ENCODE measurements around the gene CRACR2B. TPM values are rescaled to one million over a fixed set of nuclear protein-coding genes. Genes with fewer than 3 reads are reported as not detected.

CRACR2B gene
- total RNA-seq, 2 donors from 2014 or later: 23.2 to 83.0 TPM

DNA sequence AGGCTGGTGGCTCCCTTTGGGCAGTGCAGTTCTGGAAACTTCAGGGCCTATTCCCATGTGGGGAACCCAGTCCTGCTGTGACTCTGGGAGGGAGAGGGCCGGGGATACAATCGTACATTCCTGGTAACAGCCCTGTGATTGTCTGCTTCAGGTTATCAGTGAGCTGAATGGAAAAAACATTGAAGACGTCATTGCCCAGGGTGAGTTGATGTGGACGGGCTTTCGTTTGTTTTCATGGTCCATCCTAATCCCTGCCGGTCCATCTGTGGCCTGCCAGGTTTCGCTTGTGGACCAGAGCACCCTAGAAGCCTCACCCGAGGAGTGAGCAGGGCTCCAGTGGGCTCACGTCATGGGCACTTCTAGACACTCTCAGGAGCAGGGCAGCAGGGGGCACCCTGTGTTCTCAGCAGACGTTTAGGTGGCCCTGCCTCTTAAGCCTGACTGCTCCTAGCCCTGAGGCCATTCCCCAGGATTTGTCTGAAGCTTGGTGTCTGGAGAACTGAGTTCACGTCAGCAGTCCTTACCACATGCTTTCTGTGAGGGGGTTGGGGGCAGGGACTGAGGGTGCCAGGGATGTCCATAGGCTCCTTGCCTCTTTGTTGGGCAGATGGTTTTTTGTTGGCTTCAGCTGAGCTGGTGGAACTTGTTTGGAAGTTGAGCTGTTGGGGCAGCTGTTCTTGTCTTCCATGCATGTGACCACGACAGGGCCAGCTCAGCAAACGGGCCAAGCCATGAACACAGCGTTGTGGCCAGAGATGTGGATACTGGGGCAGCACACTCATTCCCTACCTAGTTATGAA, 16.1 kb upstream of the CRACR2B start:
- TF ChIP-seq POLR2A (IDR thresholded peaks at IDR 0.05) (no peak), POLR2AphosphoS5 (IDR thresholded peaks at IDR 0.05) (no peak)
- TF ChIP-seq, protein P1, sequence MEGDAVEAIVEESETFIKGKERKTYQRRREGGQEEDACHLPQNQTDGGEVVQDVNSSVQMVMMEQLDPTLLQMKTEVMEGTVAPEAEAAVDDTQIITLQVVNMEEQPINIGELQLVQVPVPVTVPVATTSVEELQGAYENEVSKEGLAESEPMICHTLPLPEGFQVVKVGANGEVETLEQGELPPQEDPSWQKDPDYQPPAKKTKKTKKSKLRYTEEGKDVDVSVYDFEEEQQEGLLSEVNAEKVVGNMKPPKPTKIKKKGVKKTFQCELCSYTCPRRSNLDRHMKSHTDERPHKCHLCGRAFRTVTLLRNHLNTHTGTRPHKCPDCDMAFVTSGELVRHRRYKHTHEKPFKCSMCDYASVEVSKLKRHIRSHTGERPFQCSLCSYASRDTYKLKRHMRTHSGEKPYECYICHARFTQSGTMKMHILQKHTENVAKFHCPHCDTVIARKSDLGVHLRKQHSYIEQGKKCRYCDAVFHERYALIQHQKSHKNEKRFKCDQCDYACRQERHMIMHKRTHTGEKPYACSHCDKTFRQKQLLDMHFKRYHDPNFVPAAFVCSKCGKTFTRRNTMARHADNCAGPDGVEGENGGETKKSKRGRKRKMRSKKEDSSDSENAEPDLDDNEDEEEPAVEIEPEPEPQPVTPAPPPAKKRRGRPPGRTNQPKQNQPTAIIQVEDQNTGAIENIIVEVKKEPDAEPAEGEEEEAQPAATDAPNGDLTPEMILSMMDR (IDR thresholded peaks at IDR 0.05): no peak
- intact Hi-C loops (cut with DNase I): no loop called here
- no peak for DNase-seq (ENCODE audit: low spot score)
- Histone ChIP-seq H3K27me3 (replicated peaks; ENCODE audit: insufficient read depth) (no peaks in the 10 kb centered on the region), H3K4me1 (replicated peaks) (peaks cover 13% of the 10 kb centered on the region), H3K4me3 (no peak overlapping the region), H3K9me3 (no peaks in the 10 kb centered on the region), H3K36me3 (peaks cover 5 to 21% of the 10 kb centered on the region in 2 donors), H3K27ac (no peak overlapping the region)
- 62% methylated on average over 14 of the region's 14 CpGs for WGBS

- no peak for DNase-seq (ENCODE audit: low spot score)
- Histone ChIP-seq H3K27me3 (replicated peaks; ENCODE audit: insufficient read depth) (no peaks in the 10 kb centered on the region), H3K4me1 (replicated peaks) (peaks cover 13% of the 10 kb centered on the region), H3K36me3 (peaks cover 5 to 21% of the 10 kb centered on the region in 2 donors), H3K27ac (no peak overlapping the region), H3K9me3 (no peaks in the 10 kb centered on the region), H3K4me3 (no peak overlapping the region)
- WGBS: 95% methylated on average over 3 of the region's 3 CpGs
- intact Hi-C loops (cut with DNase I): no loop called here
- no peak for TF ChIP-seq POLR2A (IDR thresholded peaks at IDR 0.05)
- TF ChIP-seq, protein P1 (IDR thresholded peaks at IDR 0.05): no peak
- TF ChIP-seq POLR2AphosphoS5 (IDR thresholded peaks at IDR 0.05): no peak
These were observed 15.3 kb upstream of the CRACR2B start for GRCh38 chr11:812390-812789.

- H3K4me3 ChIP-seq: no peak overlapping the region
- no peaks in the 10 kb centered on the region for H3K27me3 ChIP-seq (replicated peaks; ENCODE audit: insufficient read depth)
- H3K27ac ChIP-seq: no peak overlapping the region
- no peaks in the 10 kb centered on the region for H3K9me3 ChIP-seq
- DNase-seq (ENCODE audit: low spot score): no peak
- 85% methylated on average over 6 of the region's 6 CpGs for WGBS
- TF ChIP-seq POLR2A (IDR thresholded peaks at IDR 0.05) (no peak), POLR2AphosphoS5 (IDR thresholded peaks at IDR 0.05) (no peak)
- TF ChIP-seq, protein P1 (IDR thresholded peaks at IDR 0.05): no peak
- peaks cover 5 to 21% of the 10 kb centered on the region in 2 donors for H3K36me3 ChIP-seq
- intact Hi-C loops (cut with DNase I): no loop called here
- H3K4me1 ChIP-seq (replicated peaks): peaks cover 13% of the 10 kb centered on the region
These were observed 14.7 kb upstream of the CRACR2B start for GRCh38 chr11:813072-813455.

DNA sequence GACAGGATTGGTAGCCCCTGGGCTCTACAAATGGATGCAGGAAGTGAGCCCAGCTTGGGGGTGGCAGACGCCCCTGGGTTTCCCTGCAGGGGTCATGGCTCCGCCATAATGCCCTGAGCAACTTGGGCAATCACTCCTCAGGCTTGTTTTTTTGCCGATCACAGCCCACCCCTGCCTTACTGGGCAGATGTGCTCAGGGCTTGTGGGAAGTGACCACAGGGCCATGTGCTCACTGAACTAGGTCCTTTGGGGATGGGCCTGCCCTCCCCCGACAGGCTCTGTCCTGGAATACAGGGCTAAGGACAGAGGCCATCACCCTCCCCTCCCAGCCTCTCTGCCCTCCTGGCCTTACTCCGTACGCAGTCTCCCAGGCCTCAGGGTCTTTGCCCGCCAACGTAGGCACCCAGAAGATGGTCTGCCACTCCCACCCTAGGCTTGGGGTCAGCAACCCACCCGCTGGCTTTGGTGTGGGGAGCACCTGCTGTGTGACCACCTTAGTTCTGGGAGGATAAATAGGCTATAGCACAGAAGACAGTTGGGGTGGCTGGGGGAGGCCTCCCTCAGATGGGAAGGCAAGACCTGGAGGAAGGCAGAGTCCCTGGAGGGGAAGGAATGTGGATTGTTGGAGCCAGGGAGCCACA, 14.1 kb upstream of the CRACR2B start:
- no peaks in the 10 kb centered on the region for H3K27me3 ChIP-seq (replicated peaks; ENCODE audit: insufficient read depth)
- H3K9me3 ChIP-seq: no peaks in the 10 kb centered on the region
- H3K4me3 ChIP-seq: no peak overlapping the region
- no peak for DNase-seq (ENCODE audit: low spot score)
- WGBS: 81% methylated on average over 9 of the region's 9 CpGs
- peaks cover 13% of the 10 kb centered on the region for H3K4me1 ChIP-seq (replicated peaks)
- TF ChIP-seq POLR2AphosphoS5 (IDR thresholded peaks at IDR 0.05) (no peak), POLR2A (IDR thresholded peaks at IDR 0.05) (no peak)
- TF ChIP-seq, protein P1 (IDR thresholded peaks at IDR 0.05): no peak
- peaks cover 5 to 21% of the 10 kb centered on the region in 2 donors for H3K36me3 ChIP-seq
- H3K27ac ChIP-seq: no peak overlapping the region
- intact Hi-C loops (cut with DNase I): no loop called here

Measured in prostate gland (tissue), 2 donors.